NB4 (cell line): Measurements from ENCODE around the gene DEPDC1.

ENCODE experiments used
- DNase-seq: peaks from one replicate; pipeline ENCODE4 v3.0.0; 2010; ENCODE audit warnings: low read depth
- H3K4me3 ChIP-seq: one replicate; pipeline ENCODE4 v1.5.1; 2011; ENCODE audit warnings: mild to moderate bottlenecking, low read depth, low read length, moderate library complexity
- MAX ChIP-seq: IDR thresholded peaks from 2 replicates; pipeline ENCODE4 v1.6.1; 2011; ENCODE audit warnings: low read depth, low read length
- MYC ChIP-seq: IDR thresholded peaks from 2 replicates; pipeline ENCODE4 v1.6.1; 2011; ENCODE audit warnings: low read depth, low read length
- POLR2A ChIP-seq: IDR thresholded peaks from 2 replicates; pipeline ENCODE4 v1.6.1; 2011; ENCODE audit warnings: mild to moderate bottlenecking; ENCODE audit not compliant: insufficient read length; ENCODE audit errors: extremely low read depth
- TF ChIP-seq, protein P1 (sequence below): IDR thresholded peaks from one replicate; pipeline ENCODE4 v1.5.1; 2012; ENCODE audit warnings: low read depth, low read length

The DEPDC1 gene

GRCh38 chr1:68525781-68526180 lies 28.9 kb upstream of the DEPDC1 start:
- TF ChIP-seq, protein P1, sequence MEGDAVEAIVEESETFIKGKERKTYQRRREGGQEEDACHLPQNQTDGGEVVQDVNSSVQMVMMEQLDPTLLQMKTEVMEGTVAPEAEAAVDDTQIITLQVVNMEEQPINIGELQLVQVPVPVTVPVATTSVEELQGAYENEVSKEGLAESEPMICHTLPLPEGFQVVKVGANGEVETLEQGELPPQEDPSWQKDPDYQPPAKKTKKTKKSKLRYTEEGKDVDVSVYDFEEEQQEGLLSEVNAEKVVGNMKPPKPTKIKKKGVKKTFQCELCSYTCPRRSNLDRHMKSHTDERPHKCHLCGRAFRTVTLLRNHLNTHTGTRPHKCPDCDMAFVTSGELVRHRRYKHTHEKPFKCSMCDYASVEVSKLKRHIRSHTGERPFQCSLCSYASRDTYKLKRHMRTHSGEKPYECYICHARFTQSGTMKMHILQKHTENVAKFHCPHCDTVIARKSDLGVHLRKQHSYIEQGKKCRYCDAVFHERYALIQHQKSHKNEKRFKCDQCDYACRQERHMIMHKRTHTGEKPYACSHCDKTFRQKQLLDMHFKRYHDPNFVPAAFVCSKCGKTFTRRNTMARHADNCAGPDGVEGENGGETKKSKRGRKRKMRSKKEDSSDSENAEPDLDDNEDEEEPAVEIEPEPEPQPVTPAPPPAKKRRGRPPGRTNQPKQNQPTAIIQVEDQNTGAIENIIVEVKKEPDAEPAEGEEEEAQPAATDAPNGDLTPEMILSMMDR = no peak
- TF ChIP-seq POLR2A = no peak
- TF ChIP-seq MAX = no peak
- no peak for TF ChIP-seq MYC
- no peak overlapping the region for H3K4me3 ChIP-seq
- DNase-seq = no peak

DNA sequence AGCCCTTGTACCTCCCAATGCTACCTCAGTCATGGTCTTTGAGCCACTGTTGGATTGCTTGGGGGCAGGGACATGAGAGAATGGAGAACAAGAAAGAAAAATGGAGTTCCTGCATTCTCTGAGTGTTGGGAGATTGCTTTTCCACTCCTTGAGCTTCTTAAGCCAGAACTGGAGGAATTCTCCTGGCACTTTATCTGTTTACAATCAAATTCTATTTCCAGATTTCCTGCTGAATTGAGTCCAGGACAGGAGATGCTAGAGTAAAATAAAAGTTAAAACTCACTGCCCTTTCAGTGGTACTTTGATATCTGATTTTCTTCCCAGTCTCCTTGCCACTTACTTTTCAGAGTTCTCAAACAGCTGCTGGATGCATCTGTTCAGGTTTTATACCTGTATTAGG lies 24.4 kb upstream of the DEPDC1 start:
- no peak overlapping the region for H3K4me3 ChIP-seq
- TF ChIP-seq MAX (no peak), POLR2A (no peak), MYC (no peak)
- TF ChIP-seq, protein P1 = no peak
- no peak for DNase-seq

GRCh38 chr1:68516066-68516465 lies 19.2 kb upstream of the DEPDC1 start:
- TF ChIP-seq, protein P1 = no peak
- TF ChIP-seq MAX = no peak
- DNase-seq = no peak
- no peak overlapping the region for H3K4me3 ChIP-seq

- DNase-seq = no peak
- TF ChIP-seq, protein P1 = no peak
- TF ChIP-seq MAX (no peak), MYC (no peak), POLR2A (no peak)
- H3K4me3 ChIP-seq = no peak overlapping the region
Measured at GRCh38 chr1:68511254-68511653, 14.4 kb upstream of the DEPDC1 start.

GRCh38 chr1:68506386-68506785 lies 9.5 kb upstream of the DEPDC1 start:
- TF ChIP-seq, protein P1 = no peak
- TF ChIP-seq POLR2A (no peak), MAX (no peak), MYC (no peak)
- no peak for DNase-seq
- H3K4me3 ChIP-seq = no peak overlapping the region

DNA sequence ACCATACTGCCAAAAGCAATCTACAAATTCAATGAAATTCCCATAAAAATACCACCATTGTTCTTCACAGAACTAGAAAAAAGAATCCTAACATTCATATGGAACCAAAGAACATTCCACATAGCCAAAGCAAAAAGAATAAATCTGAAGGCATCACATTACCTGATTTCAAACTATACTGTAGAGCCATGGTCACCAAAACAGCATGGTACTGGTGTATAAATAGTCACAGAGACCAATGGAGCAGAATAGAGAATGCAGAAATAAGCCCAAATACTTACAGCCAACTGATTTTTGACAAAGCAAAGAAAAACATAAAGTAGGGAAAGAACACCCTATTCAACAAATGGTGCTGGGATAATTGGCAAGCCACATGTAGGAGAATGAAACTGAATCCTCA lies 6.2 kb upstream of the DEPDC1 start:
- DNase-seq = no peak
- no peak overlapping the region for H3K4me3 ChIP-seq
- TF ChIP-seq POLR2A (no peak), MAX (no peak), MYC (no peak)
- TF ChIP-seq, protein P1 = no peak
